K562 (cell line): ENCODE measurements around the gene P2RX2. TPM values are rescaled to one million over a fixed set of nuclear protein-coding genes. Genes with fewer than 3 reads are reported as not detected.

ENCODE experiments used
- ATAC-seq: fragments of 200-7000 bp; cut with Tn5 transposase; 3 replicates; pipeline ENCODE4 v1.9.1; 2020; ENCODE audit warnings: moderate library complexity
- BruUV-seq: library from RNA; stranded (reverse); fragments of 400-500 nt; replicated peaks from 2 replicates; lab custom pipeline; 2021; lab: Mats Ljungman, UMichigan
- CTCF ChIA-PET: fragments of 300-600 bp; formaldehyde crosslinking; extraction: SDS; loops from one replicate; lab custom pipeline; 2021; ENCODE audit warnings: low intra/inter-chr PET ratio; lab: Yijun Ruan, JAX
- POLR2A ChIA-PET: fragments of 300-600, 350-650 bp; sonication (Branson Sonifier 250); formaldehyde crosslinking; extraction: SDS; loops from one replicate; lab custom pipeline; 2021; ENCODE audit warnings: antibody characterized with exemption, inconsistent platforms; lab: Yijun Ruan, JAX
- DNase-seq, 4 experiments: peaks; one replicate each; pipeline versions ENCODE4 v3.0.0 to v3.0.0-alpha.2; 2011 to 2018; ENCODE audit warnings: low spot score in 3 of 4, mixed read lengths in 3 of 4; ENCODE audit errors: extremely low read depth in 1 of 4
- FAIRE-seq: peaks from 2 replicates; lab custom pipeline; 2011; peaks lifted over from hg19 to GRCh38; lab: Jason Lieb, UNC
- H2AFZ ChIP-seq: 2 replicates; pipeline ENCODE4 v1.6.0; 2011; ENCODE audit warnings: low read depth, low read length, control low read depth, inconsistent platforms
- H3K27ac ChIP-seq: fragments of 200-600 bp; 3 replicates; pipeline ENCODE4 v1.8.0; 2011; ENCODE audit warnings: low read depth, mild to moderate bottlenecking, control low read depth, inconsistent platforms, low read length, moderate library complexity, mixed read lengths; ENCODE audit errors: extremely low read depth
- H3K27me3 ChIP-seq, 2 experiments: fragments of 300-600 bp in 1 of 2; 2 replicates in 1 of 2; 3 replicates in 1 of 2; pipeline versions ENCODE4 v1.6.0 to v1.8.0; 2011; ENCODE audit warnings: inconsistent platforms in 2 of 2, low read length in 2 of 2, mild to moderate bottlenecking in 1 of 2, mixed read lengths in 1 of 2, moderate library complexity in 1 of 2; ENCODE audit not compliant: control insufficient read depth in 2 of 2, insufficient read depth in 2 of 2
- H3K36me3 ChIP-seq: fragments of 300-600 bp; 3 replicates; pipeline ENCODE4 v1.8.0; 2011; ENCODE audit warnings: mild to moderate bottlenecking, low read length, inconsistent platforms; ENCODE audit not compliant: control insufficient read depth, insufficient read depth
- H3K4me1 ChIP-seq, 2 experiments: fragments of 200-600 bp in 1 of 2; replicated peaks in 1 of 2; 2 replicates in 1 of 2; 3 replicates in 1 of 2; pipeline versions ENCODE4 v1.5.1 to v1.8.0; 2011; ENCODE audit warnings: inconsistent platforms in 2 of 2, low read length in 2 of 2, mild to moderate bottlenecking in 1 of 2, mixed read lengths in 1 of 2, moderate library complexity in 1 of 2; ENCODE audit not compliant: control insufficient read depth in 2 of 2, insufficient read depth in 2 of 2
- H3K4me2 ChIP-seq: 2 replicates; pipeline ENCODE4 v1.6.1; 2011; ENCODE audit warnings: low read length, control low read depth, inconsistent platforms, mixed read lengths; ENCODE audit not compliant: insufficient read depth
- H3K4me3 ChIP-seq: fragments of 200-600 bp; sonication (generic), shearing (Covaris generic); 2 replicates; pipeline ENCODE4 v1.5.1; 2016; ENCODE audit warnings: control low read depth, inconsistent platforms
- H3K79me2 ChIP-seq: fragments of 200-600 bp; 3 replicates; pipeline ENCODE4 v1.8.0; 2011; ENCODE audit warnings: low read length, inconsistent platforms; ENCODE audit not compliant: control insufficient read depth, insufficient read depth
- H3K9ac ChIP-seq, 2 experiments: 2 replicates each; pipeline versions ENCODE4 v1.6.0 to v1.6.1; 2011; ENCODE audit warnings: low read depth in 2 of 2, low read length in 2 of 2, control low read depth in 1 of 2, inconsistent platforms in 1 of 2, mild to moderate bottlenecking in 1 of 2, mixed read lengths in 1 of 2; ENCODE audit not compliant: insufficient read depth in 1 of 2
- H3K9me1 ChIP-seq: one replicate; pipeline ENCODE4 v1.6.0; 2011; ENCODE audit warnings: inconsistent platforms, mild to moderate bottlenecking, low read length, moderate library complexity; ENCODE audit not compliant: control insufficient read depth, insufficient read depth
- H3K9me3 ChIP-seq: replicated peaks from 2 replicates; pipeline ENCODE4 v1.5.1; 2011; ENCODE audit warnings: low read depth, low read length, inconsistent platforms; ENCODE audit not compliant: control insufficient read depth, insufficient read depth
- H4K20me1 ChIP-seq: replicated peaks from 2 replicates; pipeline ENCODE4 v1.6.1; 2011; ENCODE audit warnings: low read length, inconsistent platforms, mixed read lengths; ENCODE audit not compliant: control insufficient read depth, insufficient read depth
- EHMT2 ChIP-seq: fragments of 450-650 bp; IDR thresholded peaks from 2 replicates; pipeline ENCODE4 v1.6.1; 2018; ENCODE audit warnings: antibody characterized with exemption
- FIP1L1 ChIP-seq: fragments of 200-400 bp; formaldehyde crosslinking; IDR thresholded peaks from 2 replicates; pipeline ENCODE4 v1.6.1; 2018; ENCODE audit warnings: mild to moderate bottlenecking, low read depth, low read length; ENCODE audit not compliant: poor library complexity, severe bottlenecking
- POLR2G ChIP-seq: fragments of 200-400 bp; formaldehyde crosslinking; IDR thresholded peaks from 2 replicates; pipeline ENCODE4 v1.6.1; 2017; ENCODE audit warnings: low read depth, mild to moderate bottlenecking, antibody characterized with exemption, low read length, moderate library complexity
- RBM22 ChIP-seq: fragments of 200-400 bp; formaldehyde crosslinking; IDR thresholded peaks from 2 replicates; pipeline ENCODE4 v1.6.1; 2018; ENCODE audit warnings: low read length, low read depth; ENCODE audit not compliant: poor library complexity, severe bottlenecking
- RNF2 ChIP-seq: sonication (generic); IDR thresholded peaks from 2 replicates; pipeline ENCODE4 v1.6.1; 2016
- SMAD1 ChIP-seq: fragments of 150-350 bp; IDR thresholded peaks from 2 replicates; pipeline ENCODE4 v1.6.1; 2014; ENCODE audit warnings: low read length, low read depth; ENCODE audit not compliant: partially characterized antibody
- ZC3H4 ChIP-seq: sonication (generic); formaldehyde crosslinking; IDR thresholded peaks from 2 replicates; pipeline ENCODE4 v1.9.0; 2021; ENCODE audit warnings: missing genetic modification reagents, borderline replicate concordance
- ZNF324 ChIP-seq: fragments of 250-450 bp; sonication (Bioruptor Pico); IDR thresholded peaks from 2 replicates; pipeline ENCODE4 v1.4.0; 2020; ENCODE audit warnings: mild to moderate bottlenecking
- WGBS: fragments of 100-300 bp; shearing (Covaris generic); methylation state at CpG from one replicate; pipeline ENCODE4 v1.1.6; 2016; ENCODE audit warnings: low coverage, mixed read lengths; ENCODE audit not compliant: insufficient coverage; ENCODE audit errors: missing lambda C conversion rate; 5-methylcytosine and 5-hydroxymethylcytosine counted together
- in situ Hi-C: fragments of 300-500 bp; cut with MboI; formaldehyde crosslinking; loops from 4 replicates; pipeline ENCODE4 v1.15.0; 2018; ENCODE audit warnings: inconsistent platforms, mixed read lengths
- intact Hi-C: fragments of 100-400 bp; cut with micrococcal nuclease; formaldehyde crosslinking; loops from 2 replicates; pipeline ENCODE4 v1.14.2; 2022
- polyA plus RNA-seq, 8 experiments: library from polyadenylated mRNA; depleted of rRNA in 4 of 8; stranded (reverse) in 5 of 8; unstranded in 3 of 8; fragments of >200 nt; fragmentation: Nextera tagmentation in 2 of 8; fragmentation: Illumina TruSeq in 1 of 8; extraction: Ambion mirVana in 2 of 8; extraction: Trizol in 1 of 8; gene quantifications; 2 replicates each; pipeline versions ENCODE4 v1.2.1 to v1.2.3, GENCODE V29; 2011 to 2014; ENCODE audit warnings: inconsistent platforms in 1 of 8, missing spikeins in 1 of 8
- total RNA-seq, 7 experiments: library from RNA; depleted of rRNA in 6 of 7; stranded (reverse); fragments of >200 nt in 6 of 7; fragmentation: Illumina TruSeq in 2 of 7; extraction: Trizol in 2 of 7; gene quantifications; 2 replicates each; pipeline versions ENCODE4 v1.2.1 to v1.2.3, GENCODE V29; 2011 to 2021; ENCODE audit warnings: low replicate concordance in 1 of 7
- TF ChIP-seq, protein P1 (sequence below): sonication (generic); formaldehyde crosslinking; IDR thresholded peaks from 2 replicates; pipeline ENCODE4 v1.8.0; 2022; ENCODE audit warnings: missing genetic modification reagents, mild to moderate bottlenecking, moderate library complexity, borderline replicate concordance

P2RX2 gene
- total and polyA plus RNA-seq, 9 of the 15 experiments (the other 6 are each of a cell fraction or from before 2014, with no cell fraction given): not detected

GRCh38 chr12:132619071-132619385 is 452 bp downstream of the P2RX2 start (continued):
- TF ChIP-seq EHMT2 (no peak), ZC3H4 (CRISPR knock-in tag) (no peak), SMAD1 (no peak)

GRCh38 chr12:132619386-132620112 is 973 bp downstream of the P2RX2 start:
- peaks cover 18% of the 10 kb centered on the region; the same call in 1 of the 3 replicates for H3K36me3 ChIP-seq
- POLR2A ChIA-PET: interaction anchor here (0.8 to 1.9 kb wide), 2 partner anchors 9 to 10 kb away, joined by 4 to 8 read pairs; partner anchors contain the start of gene LRCOL1
- no peak for FAIRE-seq
- CTCF ChIA-PET: no interaction called here
- no peaks in the 10 kb centered on the region; a peak in 1 of 5 replicates for H3K27me3 ChIP-seq
- 0 out of 2 replicates have a peak, but pooled peaks cover 3% of the 10 kb centered on the region for H4K20me1 ChIP-seq
- no peak overlapping the region for H2AFZ ChIP-seq
- no peak for DNase-seq
- ATAC-seq: no peak
- no peak overlapping the region for H3K27ac ChIP-seq
- intact Hi-C loops: no loop called here
- H3K4me2 ChIP-seq: no peak overlapping the region
- TF ChIP-seq ZNF324 (no peak), FIP1L1 (peak; percentile 6), RBM22 (peak; percentile 90), POLR2G (peak; percentile 78), RNF2 (no peak)
- TF ChIP-seq, protein P1, sequence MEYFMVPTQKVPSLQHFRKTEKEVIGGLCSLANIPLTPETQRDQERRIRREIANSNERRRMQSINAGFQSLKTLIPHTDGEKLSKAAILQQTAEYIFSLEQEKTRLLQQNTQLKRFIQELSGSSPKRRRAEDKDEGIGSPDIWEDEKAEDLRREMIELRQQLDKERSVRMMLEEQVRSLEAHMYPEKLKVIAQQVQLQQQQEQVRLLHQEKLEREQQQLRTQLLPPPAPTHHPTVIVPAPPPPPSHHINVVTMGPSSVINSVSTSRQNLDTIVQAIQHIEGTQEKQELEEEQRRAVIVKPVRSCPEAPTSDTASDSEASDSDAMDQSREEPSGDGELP (CRISPR knock-in tag): 0 out of 2 replicates have a peak, but pooled peaks have one; percentile 10
- peaks cover 12 to 47% of the 10 kb centered on the region in 2 experiments; a peak in 4 of 5 replicates for H3K4me1 ChIP-seq
- no peaks in the 10 kb centered on the region for H3K9me1 ChIP-seq
- H3K9ac ChIP-seq: no peak overlapping the region
- no peak overlapping the region for H3K4me3 ChIP-seq
- H3K79me2 ChIP-seq: no peaks in the 10 kb centered on the region
- no TSS peak for BruUV-seq
- H3K9me3 ChIP-seq: peaks cover 10% of the 10 kb centered on the region
- in situ Hi-C loops: no loop called here
- WGBS: 61% methylated on average over 8 of the region's 53 CpGs
